Mesothelial cell of epicardium (in vitro differentiated cells): ENCODE results near the gene SCARB1. TPM values are rescaled to one million over a fixed set of nuclear protein-coding genes. Genes with fewer than 3 reads are reported as not detected.
A peak's percentile ranks its signal among the peaks of the same experiment; 100 is the strongest.

Experiments used
- DNase-seq, 2 experiments: peaks; one replicate each; pipeline ENCODE4 v3.0.0; 2021; ENCODE audit warnings: low spot score in 2 of 2; ENCODE audit not compliant: unreplicated experiment in 2 of 2
- H3K27ac Mint-ChIP-seq: 2 replicates; pipeline ENCODE4 v1.8.0; 2021; ENCODE audit warnings: mixed read lengths
- H3K27me3 Mint-ChIP-seq: 2 replicates; pipeline ENCODE4 v1.8.0; 2021; ENCODE audit warnings: low read depth, mixed read lengths
- H3K36me3 Mint-ChIP-seq: 2 replicates; pipeline ENCODE4 v1.8.0; 2021; ENCODE audit warnings: mixed read lengths
- H3K4me1 Mint-ChIP-seq: 2 replicates; pipeline ENCODE4 v1.8.0; 2021; ENCODE audit warnings: mixed read lengths
- H3K4me3 Mint-ChIP-seq: 2 replicates; pipeline ENCODE4 v1.8.0; 2021; ENCODE audit warnings: mild to moderate bottlenecking, moderate library complexity, mixed read lengths
- H3K9me3 Mint-ChIP-seq: 2 replicates; pipeline ENCODE4 v1.8.0; 2021; ENCODE audit warnings: mixed read lengths
- total RNA-seq: library from RNA; stranded (reverse); gene quantifications from 3 replicates; pipeline ENCODE4 v1.2.1, GENCODE V29; 2021
- TF ChIP-seq, protein P1 (sequence below): fragments of 200-600 bp; sonication (generic); IDR thresholded peaks from one replicate; pipeline ENCODE4 v1.5.0; 2021; ENCODE audit warnings: antibody characterized with exemption; ENCODE audit not compliant: unreplicated experiment

SCARB1 gene
- total RNA-seq, 1 donor from 2014 or later: 40.2 TPM

DNA sequence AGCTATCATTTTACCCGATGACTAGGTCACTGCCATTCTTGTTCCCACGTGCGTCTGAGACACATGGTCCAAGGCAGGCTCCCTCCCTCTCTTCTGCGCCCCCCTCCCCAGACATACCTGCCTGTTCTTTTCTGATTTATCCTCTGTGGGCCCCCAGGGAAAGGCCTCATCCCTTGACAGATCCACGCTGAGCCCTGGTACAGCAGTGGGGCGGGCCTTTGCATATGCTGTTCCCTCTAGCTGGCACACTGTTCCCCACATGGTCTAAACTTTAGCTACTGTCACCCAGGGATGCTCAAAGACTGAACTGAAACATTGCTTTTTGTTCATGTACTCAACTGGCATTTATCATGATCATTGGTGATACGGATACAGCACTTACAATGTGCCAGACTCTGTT is 122.5 kb downstream of the SCARB1 start:
- H3K4me3 Mint-ChIP-seq: no peak overlapping the region
- no peaks in the 10 kb centered on the region for H3K9me3 Mint-ChIP-seq
- TF ChIP-seq, protein P1, sequence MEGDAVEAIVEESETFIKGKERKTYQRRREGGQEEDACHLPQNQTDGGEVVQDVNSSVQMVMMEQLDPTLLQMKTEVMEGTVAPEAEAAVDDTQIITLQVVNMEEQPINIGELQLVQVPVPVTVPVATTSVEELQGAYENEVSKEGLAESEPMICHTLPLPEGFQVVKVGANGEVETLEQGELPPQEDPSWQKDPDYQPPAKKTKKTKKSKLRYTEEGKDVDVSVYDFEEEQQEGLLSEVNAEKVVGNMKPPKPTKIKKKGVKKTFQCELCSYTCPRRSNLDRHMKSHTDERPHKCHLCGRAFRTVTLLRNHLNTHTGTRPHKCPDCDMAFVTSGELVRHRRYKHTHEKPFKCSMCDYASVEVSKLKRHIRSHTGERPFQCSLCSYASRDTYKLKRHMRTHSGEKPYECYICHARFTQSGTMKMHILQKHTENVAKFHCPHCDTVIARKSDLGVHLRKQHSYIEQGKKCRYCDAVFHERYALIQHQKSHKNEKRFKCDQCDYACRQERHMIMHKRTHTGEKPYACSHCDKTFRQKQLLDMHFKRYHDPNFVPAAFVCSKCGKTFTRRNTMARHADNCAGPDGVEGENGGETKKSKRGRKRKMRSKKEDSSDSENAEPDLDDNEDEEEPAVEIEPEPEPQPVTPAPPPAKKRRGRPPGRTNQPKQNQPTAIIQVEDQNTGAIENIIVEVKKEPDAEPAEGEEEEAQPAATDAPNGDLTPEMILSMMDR: no peak
- no peak for DNase-seq
- H3K36me3 Mint-ChIP-seq: no peaks in the 10 kb centered on the region
- no peak overlapping the region for H3K27ac Mint-ChIP-seq
- H3K4me1 Mint-ChIP-seq: peaks cover 33% of the 10 kb centered on the region
- H3K27me3 Mint-ChIP-seq: no peaks in the 10 kb centered on the region

DNA sequence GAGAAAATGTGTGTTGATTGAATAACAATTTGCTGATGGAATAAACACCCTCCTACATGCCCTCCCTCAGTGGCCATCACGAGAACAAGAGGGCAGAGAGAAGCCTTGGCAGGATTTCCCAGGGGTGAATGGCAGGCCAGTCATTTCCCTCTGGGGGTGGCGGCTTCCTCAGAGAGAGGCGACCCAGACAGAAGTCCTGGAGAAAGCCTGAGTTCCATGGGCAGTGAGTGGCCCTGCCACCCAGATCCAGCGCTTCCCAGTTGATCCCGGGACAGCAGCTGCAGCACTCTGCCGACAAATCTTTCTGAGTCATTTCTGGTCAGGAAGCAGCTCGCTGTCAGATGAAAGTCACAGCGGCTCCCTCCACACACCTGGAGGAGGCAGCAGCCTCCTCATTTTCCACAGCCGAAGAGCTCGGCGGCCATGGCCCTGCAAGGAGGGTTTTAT is 123.0 kb downstream of the SCARB1 start:
- Mint-ChIP-seq H3K4me3 (no peak overlapping the region), H3K27me3 (no peaks in the 10 kb centered on the region), H3K36me3 (no peaks in the 10 kb centered on the region), H3K27ac (no peak overlapping the region), H3K9me3 (no peaks in the 10 kb centered on the region), H3K4me1 (peaks cover 34% of the 10 kb centered on the region)
- TF ChIP-seq, protein P1: no peak
- no peak for DNase-seq

DNA sequence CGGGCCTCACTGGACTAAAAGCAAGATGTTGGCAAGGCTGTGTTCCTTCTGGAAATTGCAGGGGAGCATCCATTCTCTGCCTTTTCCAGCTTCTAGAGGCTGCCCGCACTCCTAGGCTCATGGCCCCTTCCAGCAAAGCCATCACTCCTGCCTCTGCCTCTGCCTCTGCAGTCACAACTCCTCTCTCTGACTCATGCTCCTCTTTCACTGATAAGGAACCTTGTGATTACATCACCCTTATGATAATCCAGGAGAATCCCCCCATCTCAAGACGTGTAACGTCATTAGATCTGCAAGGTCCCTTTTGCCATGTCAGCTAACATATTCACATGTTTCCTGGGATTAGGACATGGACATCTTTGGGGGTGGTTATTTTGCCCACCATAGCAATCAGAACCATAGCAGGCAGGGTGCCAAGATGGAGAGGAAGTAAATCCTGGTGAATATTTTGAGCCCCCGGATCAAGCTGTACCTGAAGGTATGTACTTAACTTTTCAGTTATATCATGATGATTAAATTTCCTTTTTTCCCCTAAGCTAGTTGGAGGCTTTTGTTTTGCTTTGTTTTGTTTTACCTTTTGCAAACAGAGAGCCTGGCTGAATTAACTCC is 123.6 kb downstream of the SCARB1 start:
- no peaks in the 10 kb centered on the region for H3K9me3 Mint-ChIP-seq
- H3K4me3 Mint-ChIP-seq: no peak overlapping the region
- TF ChIP-seq, protein P1: no peak
- no peaks in the 10 kb centered on the region for H3K36me3 Mint-ChIP-seq
- H3K4me1 Mint-ChIP-seq: peaks cover 29% of the 10 kb centered on the region
- peak overlapping the region; percentile 53 for H3K27ac Mint-ChIP-seq
- DNase-seq: no peak
- H3K27me3 Mint-ChIP-seq: no peaks in the 10 kb centered on the region

DNA sequence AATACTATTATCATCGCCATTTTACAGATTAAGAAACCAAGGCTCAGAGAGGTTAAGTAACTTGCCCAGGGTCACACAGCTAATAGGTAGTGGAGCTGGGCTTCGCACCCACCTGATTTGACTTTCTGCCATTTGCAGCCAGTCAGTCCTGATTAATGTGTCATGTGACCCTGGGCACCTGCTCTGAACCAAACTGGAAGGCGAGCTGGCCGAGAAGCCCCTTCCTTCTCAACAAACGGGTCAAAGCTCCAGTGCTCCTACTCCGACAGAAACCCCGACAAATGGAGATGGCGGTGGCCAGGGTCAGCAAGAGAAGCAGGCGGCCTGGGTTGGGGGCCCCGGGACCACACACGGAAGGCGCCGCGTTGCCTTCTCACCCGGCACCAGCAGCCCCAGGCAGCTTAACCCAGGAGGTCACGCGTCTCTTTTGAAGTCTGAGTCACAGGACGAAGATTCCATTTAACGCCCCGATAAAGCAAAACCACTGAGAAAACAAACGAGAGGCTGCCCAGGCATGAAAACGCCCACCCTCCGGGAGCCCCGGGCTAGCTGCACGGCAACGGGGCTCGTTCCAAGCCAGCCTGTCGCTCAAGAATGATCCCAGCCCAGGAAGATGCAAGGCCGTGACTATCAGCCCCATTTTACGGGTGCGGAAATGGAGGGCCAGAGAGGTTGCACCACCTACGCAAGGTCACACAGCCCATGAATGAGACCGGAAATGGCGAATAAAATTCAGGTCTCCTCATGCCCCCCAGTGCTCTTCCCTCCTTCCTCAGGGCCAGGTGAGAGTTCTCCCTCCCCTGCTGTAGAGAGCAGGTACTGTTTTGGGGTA is 124.8 kb downstream of the SCARB1 start:
- no peak for DNase-seq
- TF ChIP-seq, protein P1: no peak
- Mint-ChIP-seq H3K27ac (peak overlapping the region; percentile 21), H3K9me3 (no peaks in the 10 kb centered on the region), H3K4me3 (no peak overlapping the region), H3K36me3 (no peaks in the 10 kb centered on the region), H3K27me3 (no peaks in the 10 kb centered on the region), H3K4me1 (peaks cover 37% of the 10 kb centered on the region)

DNA sequence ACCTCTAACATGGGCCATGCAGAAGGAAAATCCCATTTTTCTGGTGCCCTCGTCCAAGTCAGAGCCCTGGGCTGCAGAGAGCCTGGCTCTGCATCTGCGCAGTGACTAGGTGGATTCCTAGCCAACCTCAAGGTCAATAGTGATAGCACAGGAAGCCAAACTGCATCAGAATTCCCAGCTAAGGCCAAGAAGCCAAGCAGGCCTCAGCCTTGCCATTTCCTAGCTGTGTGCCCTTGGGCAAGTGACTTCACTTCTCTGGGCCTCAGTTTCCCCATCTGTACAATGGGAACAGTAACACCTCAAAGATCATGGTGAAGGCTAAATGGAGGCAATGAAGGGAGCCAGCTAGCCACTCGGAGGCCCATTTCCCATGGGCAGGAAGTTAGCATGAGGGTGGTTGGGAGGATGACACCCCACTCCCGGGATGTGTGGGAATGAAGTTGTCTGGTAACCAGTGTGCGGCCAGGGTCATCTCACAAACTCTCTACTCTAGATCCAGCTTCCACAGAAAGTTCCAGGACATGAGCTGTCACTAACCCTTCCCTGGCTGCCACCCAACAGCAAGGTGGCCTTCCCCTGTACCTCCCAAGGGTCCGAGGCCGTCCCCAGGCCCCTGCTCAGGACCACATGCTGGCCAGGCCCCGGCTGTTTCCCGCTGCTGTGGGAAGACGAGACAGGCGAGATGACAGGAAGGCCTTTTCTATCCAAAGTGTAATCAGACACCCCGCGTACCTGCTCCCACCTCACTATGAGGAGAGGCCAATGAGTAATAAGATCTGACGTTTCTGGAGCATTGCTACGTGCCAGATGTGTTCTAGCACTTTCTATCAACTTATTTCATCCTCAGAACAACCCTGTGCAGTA is 125.7 kb downstream of the SCARB1 start:
- TF ChIP-seq, protein P1: no peak
- Mint-ChIP-seq H3K4me1 (peaks cover 39% of the 10 kb centered on the region), H3K27ac (no peak overlapping the region), H3K9me3 (no peaks in the 10 kb centered on the region), H3K4me3 (no peak overlapping the region), H3K36me3 (no peaks in the 10 kb centered on the region), H3K27me3 (no peaks in the 10 kb centered on the region)
- no peak for DNase-seq
